ENCODE measurements around the gene TCF19.
"Not testable (repeated sequence)": the region's sequence is repeated elsewhere in the genome, so short reads cannot be mapped to it uniquely, and the experiment has no call there.

Gene TCF19

DNA sequence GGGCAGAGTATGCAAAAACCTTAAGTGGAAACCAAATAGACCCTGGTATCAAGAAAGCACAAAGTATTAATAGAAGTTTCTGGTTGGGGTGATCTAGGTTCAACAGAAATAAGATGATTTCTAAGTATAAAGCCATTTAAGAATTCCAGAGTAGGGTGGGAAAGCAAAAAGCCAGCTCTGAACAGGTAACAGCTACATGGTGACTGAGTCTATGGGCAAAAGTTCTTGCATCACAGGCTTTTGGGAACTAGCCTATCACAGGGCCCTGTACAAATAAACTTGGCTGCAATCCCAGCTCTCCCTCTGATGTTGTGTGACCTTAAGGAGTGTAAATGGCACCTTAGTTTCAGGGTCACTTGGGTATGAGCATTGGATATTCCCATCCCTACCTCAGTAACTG, 5.5 kb downstream of the TCF19 start:
- no peak for DNase-seq

GRCh38 chr6:31164475-31165063, 6.2 kb downstream of the TCF19 start:
- DNase-seq: not testable (repeated sequence)

DNA sequence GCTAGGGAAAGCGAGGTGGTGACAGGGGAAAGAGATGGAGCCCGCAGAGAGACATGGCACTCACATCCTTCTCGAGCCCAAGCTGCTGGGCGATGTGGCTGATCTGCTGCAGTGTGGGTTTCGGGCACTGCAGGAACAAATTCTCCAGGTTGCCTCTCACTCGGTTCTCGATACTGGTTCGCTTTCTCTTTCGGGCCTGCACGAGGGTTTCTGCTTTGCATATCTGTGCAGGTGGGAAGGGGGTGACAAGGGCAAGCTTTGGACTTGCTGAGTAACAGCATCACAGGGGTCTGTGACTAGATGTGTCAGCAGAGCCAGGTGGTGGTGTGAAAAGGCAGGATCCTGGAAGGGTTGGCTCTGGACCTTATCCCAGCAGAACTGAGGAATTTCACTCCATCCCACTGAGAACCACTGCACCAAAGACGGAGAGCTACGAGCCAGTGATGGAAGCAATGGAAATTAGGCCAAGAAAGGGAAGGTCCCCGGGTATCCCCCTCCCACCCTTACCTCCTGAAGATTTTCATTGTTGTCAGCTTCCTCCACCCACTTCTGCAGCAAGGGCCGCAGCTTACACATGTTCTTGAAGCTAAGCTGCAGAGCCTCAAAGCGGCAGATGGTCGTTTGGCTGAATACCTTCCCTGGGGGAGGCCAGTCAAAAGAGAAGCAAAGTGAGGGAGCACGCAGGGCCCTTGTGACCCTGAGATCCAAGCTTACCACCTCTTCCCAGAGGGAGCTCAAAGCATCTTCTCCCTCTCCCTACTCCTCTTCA, 6.9 kb downstream of the TCF19 start:
- not testable (repeated sequence) for DNase-seq

DNA sequence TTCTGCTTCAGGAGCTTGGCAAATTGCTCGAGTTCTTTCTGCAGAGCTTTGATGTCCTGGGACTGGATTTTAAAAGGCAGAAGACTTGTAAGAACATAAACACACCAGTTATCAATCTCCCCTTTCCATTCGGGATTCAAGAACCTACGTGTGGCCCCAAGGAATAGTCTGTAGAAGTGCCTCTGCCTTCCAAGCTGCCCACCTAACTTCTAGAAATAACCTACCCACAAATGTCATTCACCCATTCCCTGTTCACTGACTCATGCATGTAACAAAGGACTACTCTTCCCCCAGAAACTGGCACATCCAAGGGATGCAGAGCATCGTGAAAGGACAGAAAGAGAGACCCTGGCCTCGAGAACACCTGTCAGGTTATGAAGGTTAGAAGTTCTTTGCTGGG, 7.6 kb downstream of the TCF19 start:
- DNase-seq: no peak

DNA sequence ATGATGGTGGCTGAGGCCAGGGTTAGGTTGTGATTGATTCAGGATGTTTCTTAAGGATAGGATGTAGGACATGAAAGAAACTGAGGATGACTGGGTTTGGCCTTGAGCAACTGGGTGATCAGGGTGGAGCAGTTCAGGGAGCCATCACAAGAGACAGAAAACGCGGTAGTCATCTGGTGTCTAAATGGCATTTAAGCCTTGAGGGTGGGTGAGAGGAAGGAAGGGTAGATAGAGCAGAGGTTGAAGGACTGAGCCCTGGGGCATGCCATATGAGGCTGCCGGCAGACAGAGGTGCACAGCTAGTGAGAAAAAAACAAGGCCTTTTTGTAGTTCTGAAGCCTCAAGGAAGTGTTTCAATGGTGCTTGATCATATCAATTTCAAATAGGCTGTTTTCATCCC, 10.2 kb downstream of the TCF19 start:
- no peak for DNase-seq

- no peak for DNase-seq
Measured at GRCh38 chr6:31169123-31169857, 10.9 kb downstream of the TCF19 start.

GRCh38 chr6:31169858-31170599, 11.6 kb downstream of the TCF19 start:
- DNase-seq: not testable (repeated sequence)

GRCh38 chr6:31170600-31170881, 12.2 kb downstream of the TCF19 start, which contains the start of gene POU5F1:
Gene POU5F1, minus strand, starts transcription at chr6:31170682. Its CDS starts 62 bp downstream, at chr6:31170620.
- no peak for DNase-seq

- no peak for DNase-seq
Measured at GRCh38 chr6:31170987-31171671, 12.7 kb downstream of the TCF19 start.

DNA sequence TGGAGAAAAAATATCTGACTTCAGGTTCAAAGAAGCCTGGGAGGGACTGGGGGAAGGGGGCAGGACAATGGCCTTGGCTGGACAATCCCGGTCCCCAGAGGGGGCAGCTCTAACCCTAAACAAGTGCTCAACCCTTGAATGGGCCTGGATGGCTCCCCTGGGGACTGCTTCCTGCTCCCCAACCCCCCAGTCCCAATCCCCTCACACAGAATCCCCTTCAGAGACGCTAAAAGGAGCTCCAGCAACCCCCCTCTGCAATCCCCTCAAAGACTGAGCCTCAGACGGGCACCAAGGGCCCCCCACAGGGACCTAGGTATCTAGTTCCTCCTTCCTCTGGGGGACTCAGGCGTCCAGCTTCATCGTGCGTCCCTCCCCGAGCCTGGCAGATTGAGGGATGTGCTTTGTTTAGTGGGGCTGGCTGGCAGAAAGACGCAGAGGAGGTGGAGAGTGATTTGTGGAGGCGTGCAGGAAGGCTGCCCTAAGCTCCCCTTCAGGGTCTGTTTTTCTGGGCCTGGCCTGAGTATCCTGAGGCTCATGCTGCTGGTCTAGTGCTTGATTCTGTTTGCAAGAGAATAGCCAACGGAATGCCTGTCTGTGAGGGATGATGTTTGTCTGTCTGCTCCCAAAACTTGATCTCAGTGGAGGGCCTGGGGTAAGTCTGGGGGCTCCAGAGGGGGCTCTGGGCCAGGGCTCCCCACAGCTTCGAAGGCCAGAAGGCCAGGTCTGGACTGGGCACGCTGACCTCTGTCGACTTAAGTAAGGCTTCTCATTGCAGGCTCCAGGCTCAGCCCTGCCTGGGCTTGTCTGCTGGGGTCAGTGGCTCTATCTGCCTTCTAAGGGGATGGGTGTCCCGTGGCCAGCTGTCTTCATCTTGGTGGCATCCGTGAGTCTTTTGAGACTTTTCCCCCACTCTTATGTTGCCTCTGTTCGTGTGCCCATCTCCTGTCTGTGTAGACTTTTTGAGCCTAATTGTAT, 13.8 kb downstream of the TCF19 start:
- DNase-seq: no peak

GRCh38 chr6:31172973-31173384, 14.6 kb downstream of the TCF19 start:
- DNase-seq: no peak

DNA sequence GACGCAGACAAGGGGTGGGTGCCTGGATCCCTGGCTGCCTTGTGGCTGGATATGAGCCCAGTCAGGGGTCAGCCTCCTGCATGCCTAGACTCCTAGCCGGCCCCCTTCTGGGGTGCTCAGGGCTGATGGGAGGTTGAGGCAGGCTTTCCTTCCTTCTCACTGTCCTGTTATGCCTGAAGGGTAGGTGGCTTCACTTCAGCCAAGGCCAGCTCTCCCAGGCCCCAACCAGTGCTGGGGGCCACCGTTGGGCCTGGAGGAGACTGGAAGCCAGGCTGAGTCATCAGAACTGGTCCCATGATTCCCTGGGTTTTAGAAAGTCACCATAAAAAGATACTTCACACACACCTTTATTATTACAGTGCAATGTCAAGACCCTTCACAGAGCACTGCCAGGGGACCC, 15.0 kb downstream of the TCF19 start:
- no peak for DNase-seq

- DNase-seq: no peak
Measured at GRCh38 chr6:31174378-31174777, 16.0 kb downstream of the TCF19 start.

DNA sequence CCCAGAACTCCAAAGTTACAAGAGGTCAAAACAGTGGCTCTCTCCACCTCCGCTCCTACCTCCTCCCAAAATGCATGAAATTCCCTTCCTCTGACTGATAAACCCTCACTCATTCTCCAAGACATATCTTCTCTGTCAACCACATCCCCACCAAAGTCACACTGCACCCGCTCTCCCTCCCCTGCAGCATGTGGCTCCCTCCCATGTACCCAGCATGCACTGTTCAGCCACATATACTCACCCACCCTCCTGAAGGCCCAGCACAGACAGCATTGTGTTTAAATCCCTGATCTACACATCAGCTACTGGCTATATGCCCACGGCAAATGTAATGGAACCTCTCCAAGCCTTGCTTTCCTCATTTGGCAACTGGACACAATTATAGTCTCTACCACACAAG, 17.6 kb downstream of the TCF19 start:
- DNase-seq: no peak

DNA sequence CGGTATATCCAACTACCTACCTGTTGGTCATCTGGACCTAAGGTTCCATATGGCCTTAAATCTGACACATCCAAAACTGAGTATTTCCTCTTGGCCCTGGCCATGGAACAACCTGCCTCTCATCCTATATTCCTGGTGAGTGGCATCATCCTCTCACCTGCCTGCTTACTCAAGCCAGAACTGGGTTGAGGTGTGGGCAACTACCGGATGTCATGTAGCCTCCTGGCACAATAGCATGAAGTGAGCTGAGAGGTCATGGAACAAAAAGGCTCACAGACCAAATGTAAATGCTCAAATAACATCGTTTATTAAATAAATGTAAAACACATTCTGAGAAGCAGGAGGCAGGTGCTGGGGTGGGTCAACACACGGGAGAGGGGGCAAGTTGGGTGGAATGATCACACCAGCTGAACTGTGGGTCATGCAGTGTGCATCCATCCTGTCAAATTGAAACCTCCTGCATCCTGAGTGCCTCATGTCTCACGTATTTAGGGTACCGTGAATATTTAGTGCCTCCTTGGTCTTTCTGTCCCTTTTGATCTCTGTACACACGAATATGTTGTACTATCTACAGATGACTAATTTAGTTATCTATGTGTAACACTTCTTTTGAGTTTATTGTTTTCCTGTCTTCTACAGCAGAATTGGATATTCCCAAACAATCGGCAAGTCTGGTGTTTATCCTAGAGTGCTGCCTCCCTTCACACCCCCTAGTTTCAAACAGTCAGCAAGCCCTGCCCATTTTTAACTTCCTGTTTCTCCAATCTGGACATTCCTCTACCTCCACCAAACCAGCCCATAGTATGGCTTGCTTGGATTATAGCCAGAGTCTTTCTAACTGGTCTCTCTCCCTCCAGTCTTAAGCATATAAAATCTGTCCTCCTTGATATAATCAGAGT, 20.0 kb downstream of the TCF19 start:
- no peak for DNase-seq

DNA sequence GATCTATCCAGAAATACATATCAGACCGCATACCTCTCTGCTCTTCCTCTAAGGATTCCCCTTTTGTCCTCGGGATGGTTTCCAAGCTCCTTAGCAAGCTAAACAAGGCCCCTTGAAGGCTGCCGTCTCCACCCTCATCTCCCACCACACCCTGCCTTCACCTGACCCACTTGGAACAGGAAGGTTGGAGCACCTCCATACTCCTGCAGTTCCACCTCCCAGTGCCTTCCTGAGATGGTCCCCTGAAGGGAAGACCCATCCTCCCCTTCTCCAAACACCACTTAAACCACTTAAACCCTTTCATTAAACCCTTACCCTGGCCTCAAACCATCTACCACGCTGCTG, 20.6 kb downstream of the TCF19 start:
- no peak for DNase-seq

DNA sequence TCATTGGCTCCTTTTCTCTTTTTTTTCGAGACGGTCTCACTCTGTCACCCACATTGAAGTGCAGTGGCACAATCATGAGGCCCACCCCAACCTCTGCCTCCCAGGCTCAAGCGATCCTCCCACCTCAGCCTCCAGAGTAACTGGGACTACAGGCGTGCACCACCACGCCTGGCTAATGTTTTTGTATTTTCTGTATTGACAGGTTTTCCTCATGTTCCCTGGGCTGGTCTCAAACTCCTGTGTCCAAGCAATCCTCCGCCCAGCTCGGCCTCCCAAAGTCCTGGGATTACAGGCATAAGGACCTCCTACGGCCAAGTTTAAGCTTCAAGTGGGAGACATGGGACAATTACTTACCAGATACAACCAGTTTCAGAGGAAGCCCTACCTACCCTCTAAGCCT, 21.5 kb downstream of the TCF19 start:
- no peak for DNase-seq

DNA sequence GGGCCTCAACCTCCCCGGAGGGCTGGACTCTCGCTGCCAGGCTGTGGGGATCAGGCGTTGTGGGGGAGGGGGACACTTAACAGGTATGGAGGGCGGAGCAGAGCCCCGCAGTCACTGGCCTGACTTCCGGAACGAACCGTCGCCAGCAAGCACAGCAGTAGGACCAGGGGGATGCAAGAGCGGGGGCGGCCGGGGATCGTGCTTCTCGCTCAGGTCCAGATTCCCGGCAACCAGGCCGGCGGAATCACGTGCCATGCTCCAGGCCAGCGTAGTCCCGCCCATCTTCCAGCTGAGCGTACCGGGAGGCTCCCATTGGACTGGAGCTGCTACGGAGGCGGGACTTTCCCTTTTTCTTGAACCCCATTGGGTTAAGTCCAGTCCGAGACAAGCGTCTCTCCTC, 22.1 kb downstream of the TCF19 start:
- no peak for DNase-seq

DNA sequence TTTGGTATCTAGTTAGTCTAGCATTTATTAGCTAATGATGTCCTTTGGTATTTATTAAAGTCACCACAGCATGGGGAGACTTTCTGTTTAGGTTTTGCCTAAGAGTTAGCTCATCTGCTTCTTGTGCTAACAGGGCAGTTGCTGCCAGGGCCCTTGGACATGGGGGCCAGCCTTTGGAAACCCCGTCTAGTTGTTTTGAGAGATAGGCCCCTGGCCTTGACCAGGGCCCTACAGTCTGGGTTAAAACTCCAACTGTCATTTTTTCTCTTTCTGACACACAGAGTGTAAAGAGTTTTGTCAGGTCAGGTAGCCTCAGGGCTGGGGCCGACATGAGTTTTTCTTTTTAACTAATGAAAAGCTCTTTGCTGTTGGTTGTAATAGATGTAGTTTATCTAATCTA, 24.9 kb downstream of the TCF19 start:
- not testable (repeated sequence) for DNase-seq

- not testable (repeated sequence) for DNase-seq
Measured at GRCh38 chr6:31183859-31184258, 25.5 kb downstream of the TCF19 start.

GRCh38 chr6:31185695-31186051, 27.3 kb downstream of the TCF19 start:
- DNase-seq: not testable (repeated sequence)

Data from NCI-H2171 (cell line).